ENCODE results near the gene TMEM255B. TPM values are rescaled to one million over a fixed set of nuclear protein-coding genes. Genes with fewer than 3 reads are reported as not detected.
"Not testable (repeated sequence)": the region's sequence is repeated elsewhere in the genome, so short reads cannot be mapped to it uniquely, and the experiment has no call there.

The TMEM255B gene
- total and polyA plus RNA-seq, 4 donors, result 0.63 to 67.3 (median 20.4) TPM

GRCh38 chr13:113784645-113785024, 25.6 kb downstream of the TMEM255B start:
- 63 to 83% methylated on average over 5 of the region's 5 CpGs for WGBS, 2 donors
- H3K4me1 ChIP-seq (ENCODE audit: control insufficient read depth in 1 of 2, insufficient read depth in 2 of 2, low read length in 2 of 2), result no peaks in the 10 kb centered on the region
- no peak overlapping the region for H3K4me3 ChIP-seq (ENCODE audit: low read length in 2 of 2)
- H3K9me3 ChIP-seq (ENCODE audit: control insufficient read depth, low read length), result no peaks in the 10 kb centered on the region
- ATAC-seq (ENCODE audit: low FRiP score), result no peak
- H3K27me3 ChIP-seq (ENCODE audit: control insufficient read depth in 1 of 2, insufficient read depth in 2 of 2, low read length in 1 of 2), result no peaks in the 10 kb centered on the region
- intact Hi-C loops (cut with DNase I), result no loop called here
- no peak overlapping the region for H3K27ac ChIP-seq (ENCODE audit: low read depth in 1 of 2, low read length in 2 of 2)
- peaks cover 0 to 2% of the 10 kb centered on the region in 2 donors for H3K36me3 ChIP-seq (ENCODE audit: control insufficient read depth in 1 of 2, insufficient read depth in 2 of 2, low read length in 1 of 2)
- no peak for DNase-seq

GRCh38 chr13:113785051-113786010, 26.3 kb downstream of the TMEM255B start:
- WGBS, 2 donors, result 80 to 82% methylated on average over 19 of the region's 19 CpGs
- DNase-seq (no peak), ATAC-seq (ENCODE audit: low FRiP score) (no peak)
- Histone ChIP-seq H3K27ac (ENCODE audit: low read depth in 1 of 2, low read length in 2 of 2) (no peak overlapping the region), H3K9me3 (ENCODE audit: control insufficient read depth, low read length) (no peaks in the 10 kb centered on the region), H3K4me3 (ENCODE audit: low read length in 2 of 2) (no peak overlapping the region), H3K36me3 (ENCODE audit: control insufficient read depth in 1 of 2, insufficient read depth in 2 of 2, low read length in 1 of 2) (peaks cover 0 to 2% of the 10 kb centered on the region in 2 donors), H3K27me3 (ENCODE audit: control insufficient read depth in 1 of 2, insufficient read depth in 2 of 2, low read length in 1 of 2) (no peaks in the 10 kb centered on the region), H3K4me1 (ENCODE audit: control insufficient read depth in 1 of 2, insufficient read depth in 2 of 2, low read length in 2 of 2) (no peaks in the 10 kb centered on the region)
- intact Hi-C loops (cut with DNase I), result no loop called here

- 82 to 87% methylated on average over 17 of the region's 17 CpGs for WGBS, 2 donors
- no peaks in the 10 kb centered on the region for H3K27me3 ChIP-seq (ENCODE audit: control insufficient read depth in 1 of 2, insufficient read depth in 2 of 2, low read length in 1 of 2)
- H3K4me1 ChIP-seq (ENCODE audit: control insufficient read depth in 1 of 2, insufficient read depth in 2 of 2, low read length in 2 of 2), result no peaks in the 10 kb centered on the region
- H3K4me3 ChIP-seq (ENCODE audit: low read length in 2 of 2), result no peak overlapping the region
- intact Hi-C loops (cut with DNase I), result no loop called here
- H3K9me3 ChIP-seq (ENCODE audit: control insufficient read depth, low read length), result no peaks in the 10 kb centered on the region
- H3K36me3 ChIP-seq (ENCODE audit: control insufficient read depth in 1 of 2, insufficient read depth in 2 of 2, low read length in 1 of 2), result peaks cover 0 to 2% of the 10 kb centered on the region in 2 donors
- H3K27ac ChIP-seq (ENCODE audit: low read depth in 1 of 2, low read length in 2 of 2), result no peak overlapping the region
- ATAC-seq (ENCODE audit: low FRiP score) (no peak), DNase-seq (no peak)
Observed at GRCh38 chr13:113786262-113786841, 27.3 kb downstream of the TMEM255B start.

- no peak overlapping the region for H3K4me3 ChIP-seq (ENCODE audit: low read length in 2 of 2)
- no peaks in the 10 kb centered on the region for H3K9me3 ChIP-seq (ENCODE audit: control insufficient read depth, low read length)
- WGBS, 2 donors, result 72 to 76% methylated on average over 12 of the region's 12 CpGs
- no peak overlapping the region for H3K27ac ChIP-seq (ENCODE audit: low read depth in 1 of 2, low read length in 2 of 2)
- H3K36me3 ChIP-seq (ENCODE audit: control insufficient read depth in 1 of 2, insufficient read depth in 2 of 2, low read length in 1 of 2), result peaks cover 0 to 2% of the 10 kb centered on the region in 2 donors
- DNase-seq, result no peak
- intact Hi-C loops (cut with DNase I), result no loop called here
- H3K4me1 ChIP-seq (ENCODE audit: control insufficient read depth in 1 of 2, insufficient read depth in 2 of 2, low read length in 2 of 2), result no peaks in the 10 kb centered on the region
- ATAC-seq (ENCODE audit: low FRiP score), result no peak
- H3K27me3 ChIP-seq (ENCODE audit: control insufficient read depth in 1 of 2, insufficient read depth in 2 of 2, low read length in 1 of 2), result no peaks in the 10 kb centered on the region
Observed at GRCh38 chr13:113787694-113788093, 28.7 kb downstream of the TMEM255B start.

- no peaks in the 10 kb centered on the region for H3K9me3 ChIP-seq (ENCODE audit: control insufficient read depth, low read length)
- H3K36me3 ChIP-seq (ENCODE audit: control insufficient read depth in 1 of 2, insufficient read depth in 2 of 2, low read length in 1 of 2), result peaks cover 0 to 2% of the 10 kb centered on the region in 2 donors
- H3K27me3 ChIP-seq (ENCODE audit: control insufficient read depth in 1 of 2, insufficient read depth in 2 of 2, low read length in 1 of 2), result no peaks in the 10 kb centered on the region
- intact Hi-C loops (cut with DNase I), result no loop called here
- ATAC-seq (ENCODE audit: low FRiP score) (no peak), DNase-seq (peak in 1 of 2 donors; percentile 69)
- no peaks in the 10 kb centered on the region for H3K4me1 ChIP-seq (ENCODE audit: control insufficient read depth in 1 of 2, insufficient read depth in 2 of 2, low read length in 2 of 2)
- H3K27ac ChIP-seq (ENCODE audit: low read depth in 1 of 2, low read length in 2 of 2), result no peak overlapping the region
- 86 to 89% methylated on average over 28 to 31 of the region's 31 CpGs for WGBS, 2 donors
- no peak overlapping the region for H3K4me3 ChIP-seq (ENCODE audit: low read length in 2 of 2)
Observed at GRCh38 chr13:113788413-113789135, 29.5 kb downstream of the TMEM255B start.

GRCh38 chr13:113789167-113789566, 30.1 kb downstream of the TMEM255B start:
- peaks cover 0 to 2% of the 10 kb centered on the region in 2 donors for H3K36me3 ChIP-seq (ENCODE audit: control insufficient read depth in 1 of 2, insufficient read depth in 2 of 2, low read length in 1 of 2)
- ATAC-seq (ENCODE audit: low FRiP score) (no peak), DNase-seq (no peak)
- no peaks in the 10 kb centered on the region for H3K4me1 ChIP-seq (ENCODE audit: control insufficient read depth in 1 of 2, insufficient read depth in 2 of 2, low read length in 2 of 2)
- no peaks in the 10 kb centered on the region for H3K9me3 ChIP-seq (ENCODE audit: control insufficient read depth, low read length)
- H3K27me3 ChIP-seq (ENCODE audit: control insufficient read depth in 1 of 2, insufficient read depth in 2 of 2, low read length in 1 of 2), result no peaks in the 10 kb centered on the region
- H3K4me3 ChIP-seq (ENCODE audit: low read length in 2 of 2), result no peak overlapping the region
- WGBS, 2 donors, result 69 to 73% methylated on average over 6 of the region's 6 CpGs
- no peak overlapping the region for H3K27ac ChIP-seq (ENCODE audit: low read depth in 1 of 2, low read length in 2 of 2)
- intact Hi-C loops (cut with DNase I), result no loop called here

- ATAC-seq (ENCODE audit: low FRiP score); H3K36me3 ChIP-seq (ENCODE audit: control insufficient read depth in 1 of 2, insufficient read depth in 2 of 2, low read length in 1 of 2); intact Hi-C loops (cut with DNase I); H3K9me3 ChIP-seq (ENCODE audit: control insufficient read depth, low read length); DNase-seq; H3K4me3 ChIP-seq (ENCODE audit: low read length in 2 of 2); H3K4me1 ChIP-seq (ENCODE audit: control insufficient read depth in 1 of 2, insufficient read depth in 2 of 2, low read length in 2 of 2); H3K27me3 ChIP-seq (ENCODE audit: control insufficient read depth in 1 of 2, insufficient read depth in 2 of 2, low read length in 1 of 2); H3K27ac ChIP-seq (ENCODE audit: low read depth in 1 of 2, low read length in 2 of 2): not testable (repeated sequence)
- WGBS, 2 donors, result 86 to 93% methylated on average over 11 to 13 of the region's 13 CpGs
Observed at GRCh38 chr13:113789931-113790330, 30.9 kb downstream of the TMEM255B start.

GRCh38 chr13:113791226-113791625, 32.2 kb downstream of the TMEM255B start:
- intact Hi-C loops (cut with DNase I), result no loop called here
- no peaks in the 10 kb centered on the region for H3K9me3 ChIP-seq (ENCODE audit: control insufficient read depth, low read length)
- H3K27ac ChIP-seq (ENCODE audit: low read depth in 1 of 2, low read length in 2 of 2), result no peak overlapping the region
- 77 to 81% methylated on average over 17 of the region's 17 CpGs for WGBS, 2 donors
- ATAC-seq (ENCODE audit: low FRiP score), result no peak
- H3K36me3 ChIP-seq (ENCODE audit: control insufficient read depth in 1 of 2, insufficient read depth in 2 of 2, low read length in 1 of 2), result peaks cover 0 to under 1% of the 10 kb centered on the region in 2 donors
- no peaks in the 10 kb centered on the region for H3K27me3 ChIP-seq (ENCODE audit: control insufficient read depth in 1 of 2, insufficient read depth in 2 of 2, low read length in 1 of 2)
- H3K4me3 ChIP-seq (ENCODE audit: low read length in 2 of 2), result no peak overlapping the region
- no peaks in the 10 kb centered on the region for H3K4me1 ChIP-seq (ENCODE audit: control insufficient read depth in 1 of 2, insufficient read depth in 2 of 2, low read length in 2 of 2)
- peak in 1 of 2 donors; percentile 58 for DNase-seq
